OCI-LY7 (cell line): ENCODE results near the gene FCHSD2. TPM values are rescaled to one million over a fixed set of nuclear protein-coding genes. Genes with fewer than 3 reads are reported as not detected.

Experiments
- BruUV-seq: library from RNA; stranded (reverse); fragments of 400-500 nt; replicated peaks from 2 replicates; lab custom pipeline; 2021; lab: Mats Ljungman, UMichigan
- CTCF ChIA-PET: fragments of 300-600 bp; sonication (Branson Sonifier 250); formaldehyde crosslinking; loops from one replicate; lab custom pipeline; 2022; ENCODE audit warnings: antibody characterized with exemption; ENCODE audit not compliant: unreplicated experiment; lab: Charles Lee
- POLR2A ChIA-PET: fragments of 300-600 bp; sonication (Branson Sonifier 250); formaldehyde crosslinking; loops from one replicate; lab custom pipeline; 2022; ENCODE audit warnings: antibody characterized with exemption; lab: Charles Lee
- DNase-seq: peaks from one replicate; pipeline ENCODE4 v3.0.0-alpha.2; 2015; ENCODE audit warnings: low spot score
- H2AFZ ChIP-seq: fragments of 200-600 bp; sonication (generic), shearing (Covaris generic); 2 replicates; pipeline ENCODE4 v1.6.1; 2014; ENCODE audit warnings: mild to moderate bottlenecking, antibody characterized with exemption, low read length, moderate library complexity
- H3K27ac ChIP-seq: fragments of 200-600 bp; sonication (generic); 2 replicates; pipeline ENCODE4 v1.5.1; 2014; ENCODE audit warnings: mixed run types, low read depth, mild to moderate bottlenecking, moderate library complexity, low read length, inconsistent platforms; ENCODE audit not compliant: poor library complexity, severe bottlenecking
- H3K36me3 ChIP-seq: fragments of 200-600 bp; sonication (generic); 2 replicates; pipeline ENCODE4 v1.6.1; 2014; ENCODE audit warnings: mild to moderate bottlenecking, antibody characterized with exemption, low read length, moderate library complexity, mixed read lengths; ENCODE audit not compliant: insufficient read depth
- H3K4me1 ChIP-seq: fragments of 200-600 bp; sonication (generic); 2 replicates; pipeline ENCODE4 v1.5.1; 2014; ENCODE audit warnings: mild to moderate bottlenecking, low read length; ENCODE audit not compliant: insufficient read depth, poor library complexity, severe bottlenecking
- H3K4me2 ChIP-seq: fragments of 200-600 bp; sonication (generic); 2 replicates; pipeline ENCODE4 v1.6.1; 2014; ENCODE audit warnings: mild to moderate bottlenecking, low read length
- H3K4me3 ChIP-seq: fragments of 200-600 bp; sonication (generic); 2 replicates; pipeline ENCODE4 v1.5.1; 2014; ENCODE audit warnings: mild to moderate bottlenecking, low read depth, low read length; ENCODE audit not compliant: poor library complexity, severe bottlenecking
- H3K79me2 ChIP-seq: fragments of 200-600 bp; sonication (generic); 2 replicates; pipeline ENCODE4 v1.6.1; 2016; ENCODE audit warnings: low read depth, mild to moderate bottlenecking, low read length, moderate library complexity, mixed read lengths; ENCODE audit not compliant: insufficient read depth
- H3K9me2 ChIP-seq: fragments of 200-600 bp; sonication (generic); 2 replicates; pipeline ENCODE4 v1.6.1; 2016; ENCODE audit warnings: mild to moderate bottlenecking, low read length, mixed read lengths; ENCODE audit not compliant: insufficient read depth
- H3K9me3 ChIP-seq: fragments of 200-600 bp; sonication (generic); 2 replicates; pipeline ENCODE4 v1.6.1; 2014; ENCODE audit warnings: mild to moderate bottlenecking, mixed run types, low read length, mixed read lengths
- H4K20me1 ChIP-seq: fragments of 200-600 bp; sonication (generic); 2 replicates; pipeline ENCODE4 v1.6.1; 2014; ENCODE audit warnings: mild to moderate bottlenecking, antibody characterized with exemption, low read length, moderate library complexity, mixed read lengths; ENCODE audit not compliant: insufficient read depth
- EZH2phosphoT487 ChIP-seq: fragments of 200-600 bp; sonication (generic); IDR thresholded peaks from 2 replicates; pipeline ENCODE4 v1.6.1; 2018; ENCODE audit warnings: low read depth, borderline replicate concordance, mild to moderate bottlenecking, mixed run types, antibody characterized with exemption, low read length, moderate library complexity, mixed read lengths
- intact Hi-C: fragments of 100-400 bp; cut with micrococcal nuclease; formaldehyde crosslinking; loops from one replicate; pipeline ENCODE4 v1.10.0; 2022; ENCODE audit not compliant: unreplicated experiment
- total RNA-seq, 2 experiments: library from RNA; depleted of rRNA in 1 of 2; stranded (reverse); fragments of >200 nt in 1 of 2; shearing (Covaris generic) in 1 of 2; gene quantifications; 2 replicates each; pipeline ENCODE4 v1.2.3, GENCODE V29; 2014 to 2022
- TF ChIP-seq, protein P1 (sequence below): fragments of 200-600 bp; sonication (generic); conservative IDR thresholded peaks from 2 replicates; pipeline ENCODE4 v1.5.1; 2014; ENCODE audit warnings: mild to moderate bottlenecking, antibody characterized with exemption, low read length, moderate library complexity, mixed read lengths

Gene FCHSD2
- total RNA-seq, 2 experiments from 2014 or later = 39.0 to 147 TPM

DNA sequence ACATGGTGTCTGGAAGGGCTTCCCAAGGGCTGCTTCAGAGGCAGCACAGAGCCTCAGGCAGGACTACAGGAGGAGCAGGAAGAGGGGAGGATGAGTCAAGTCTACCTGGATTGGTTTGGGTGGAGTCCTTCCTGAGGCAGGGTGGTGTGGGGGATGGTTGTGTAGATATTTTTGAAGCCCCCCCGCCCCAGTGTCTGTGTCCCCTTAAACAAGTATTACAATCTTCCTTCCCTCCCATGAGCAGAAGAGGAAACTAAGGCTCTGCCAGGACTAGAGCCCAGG is 34.7 kb upstream of the FCHSD2 start:
- Histone ChIP-seq H3K4me2 (peak overlapping the region; percentile 36), H3K9me3 (peaks cover 4% of the 10 kb centered on the region; the same call in 1 of the 2 replicates), H3K9me2 (no peaks in the 10 kb centered on the region), H3K4me1 (peaks cover 54% of the 10 kb centered on the region), H2AFZ (peak overlapping the region; percentile 78; the same call in 1 of the 2 replicates), H3K27ac (peak overlapping the region; percentile 41), H3K4me3 (no peak overlapping the region), H4K20me1 (no peaks in the 10 kb centered on the region), H3K36me3 (no peaks in the 10 kb centered on the region), H3K79me2 (no peaks in the 10 kb centered on the region)
- TF ChIP-seq EZH2phosphoT487 = no peak
- TF ChIP-seq, protein P1, sequence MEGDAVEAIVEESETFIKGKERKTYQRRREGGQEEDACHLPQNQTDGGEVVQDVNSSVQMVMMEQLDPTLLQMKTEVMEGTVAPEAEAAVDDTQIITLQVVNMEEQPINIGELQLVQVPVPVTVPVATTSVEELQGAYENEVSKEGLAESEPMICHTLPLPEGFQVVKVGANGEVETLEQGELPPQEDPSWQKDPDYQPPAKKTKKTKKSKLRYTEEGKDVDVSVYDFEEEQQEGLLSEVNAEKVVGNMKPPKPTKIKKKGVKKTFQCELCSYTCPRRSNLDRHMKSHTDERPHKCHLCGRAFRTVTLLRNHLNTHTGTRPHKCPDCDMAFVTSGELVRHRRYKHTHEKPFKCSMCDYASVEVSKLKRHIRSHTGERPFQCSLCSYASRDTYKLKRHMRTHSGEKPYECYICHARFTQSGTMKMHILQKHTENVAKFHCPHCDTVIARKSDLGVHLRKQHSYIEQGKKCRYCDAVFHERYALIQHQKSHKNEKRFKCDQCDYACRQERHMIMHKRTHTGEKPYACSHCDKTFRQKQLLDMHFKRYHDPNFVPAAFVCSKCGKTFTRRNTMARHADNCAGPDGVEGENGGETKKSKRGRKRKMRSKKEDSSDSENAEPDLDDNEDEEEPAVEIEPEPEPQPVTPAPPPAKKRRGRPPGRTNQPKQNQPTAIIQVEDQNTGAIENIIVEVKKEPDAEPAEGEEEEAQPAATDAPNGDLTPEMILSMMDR = no peak
- ChIA-PET POLR2A (interaction anchor here (0.9 to 7.1 kb wide), 10 partner anchors 10 to 345 kb away, joined by 3 to 136 read pairs (median 5); partner anchors contain the start of gene FCHSD2), CTCF (interaction anchor here (1.8 to 2.7 kb wide), 6 partner anchors 19 to 345 kb away, joined by 4 to 22 read pairs (median 15); partner anchors contain the start of gene FCHSD2)
- no peak for DNase-seq
- intact Hi-C loops = loop anchor here (1.0 kb wide), 1 partner anchor 23 kb away; no protein-coding TSS in a partner anchor
- no TSS peak for BruUV-seq

DNA sequence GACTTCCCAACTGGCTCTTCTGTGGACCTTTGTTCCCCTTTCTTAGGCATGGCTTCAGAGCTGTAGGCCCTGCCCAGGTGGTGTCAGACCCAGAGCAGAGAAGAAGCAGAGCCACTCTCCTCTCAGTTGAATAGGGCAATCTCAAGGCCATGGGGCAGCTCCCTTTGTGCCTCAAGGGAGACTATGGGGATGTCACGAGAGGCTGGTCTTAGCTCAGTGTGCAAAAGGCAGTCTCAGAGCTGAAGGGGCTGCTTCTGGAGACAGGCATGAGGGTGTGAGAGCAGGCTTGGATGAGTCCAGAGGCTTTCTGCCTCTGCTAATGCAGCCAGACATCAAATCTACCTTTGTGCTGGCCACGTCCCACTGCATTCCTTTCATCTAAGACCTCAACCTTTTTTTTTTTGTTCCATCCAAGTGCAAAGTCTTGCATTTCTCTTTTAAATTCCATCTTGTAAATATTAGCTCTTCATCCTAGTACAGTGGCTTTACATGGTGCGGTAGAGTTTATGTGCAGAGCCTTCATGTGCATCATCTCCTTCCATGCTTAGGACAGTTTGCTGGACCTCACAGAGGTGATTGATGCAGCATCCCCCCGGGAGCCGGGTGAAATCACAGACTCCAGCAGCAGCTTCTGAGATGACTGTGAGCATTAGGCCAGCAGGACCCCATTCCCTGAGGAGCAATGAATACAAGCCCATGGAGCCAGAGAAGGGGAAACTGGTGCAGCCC is 34.2 kb upstream of the FCHSD2 start:
- Histone ChIP-seq H3K4me1 (peaks cover 59% of the 10 kb centered on the region), H2AFZ (peak overlapping the region; percentile 78), H3K4me3 (no peak overlapping the region), H3K4me2 (peak overlapping the region; percentile 36), H3K36me3 (no peaks in the 10 kb centered on the region), H3K9me2 (no peaks in the 10 kb centered on the region), H3K9me3 (no peaks in the 10 kb centered on the region), H3K27ac (peak overlapping the region; percentile 41), H4K20me1 (no peaks in the 10 kb centered on the region), H3K79me2 (no peaks in the 10 kb centered on the region)
- POLR2A ChIA-PET = interaction anchor here (0.6 to 7.1 kb wide), 10 partner anchors 12 to 360 kb away, joined by 3 to 136 read pairs (median 4); no protein-coding TSS in a partner anchor
- CTCF ChIA-PET = interaction anchor here (0.5 to 2.7 kb wide), 6 partner anchors 19 to 302 kb away, joined by 3 to 18 read pairs (median 10); partner anchors contain the start of gene FCHSD2
- peak; percentile 48 for DNase-seq
- intact Hi-C loops = loop anchor here (1.0 kb wide), 1 partner anchor 22 kb away; no protein-coding TSS in a partner anchor
- no peak for TF ChIP-seq EZH2phosphoT487
- TF ChIP-seq, protein P1 = no peak
- no TSS peak for BruUV-seq
